Breast epithelium (tissue), 3 donors: Measurements from ENCODE around the gene EMC10.

ENCODE experiments used
- POLR2A ChIP-seq: fragments of 450-650 bp; IDR thresholded peaks from one replicate; pipeline ENCODE4 v1.6.1; 2016; ENCODE audit warnings: antibody characterized with exemption, mild to moderate bottlenecking, moderate library complexity
- TF ChIP-seq, protein P1 (sequence below), 3 donors: fragments of 450-650 bp; IDR thresholded peaks; one replicate each; pipeline ENCODE4 v1.5.1; 2016 to 2017; ENCODE audit warnings: antibody characterized with exemption in 3 of 3, mild to moderate bottlenecking in 3 of 3, moderate library complexity in 3 of 3

DNA sequence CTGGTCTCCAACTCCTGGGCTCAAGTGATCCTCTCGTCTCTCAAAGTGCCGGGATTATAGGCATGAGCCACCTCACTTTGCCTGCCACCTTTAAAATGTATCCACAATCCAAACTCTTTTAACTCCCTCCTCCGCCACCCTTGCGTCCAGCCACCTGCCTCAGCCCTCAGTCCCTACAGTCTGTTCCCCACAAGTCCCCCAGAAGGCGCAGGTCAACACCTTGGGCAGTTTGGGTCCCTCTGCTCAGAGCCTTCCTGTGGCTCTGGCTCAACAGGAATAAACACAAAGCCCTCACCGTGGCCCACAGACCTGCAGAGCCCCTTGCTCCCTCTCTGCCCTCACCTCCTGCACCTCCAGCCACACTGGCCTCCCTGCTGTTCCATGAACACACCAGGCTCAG is 7.5 kb upstream of the EMC10 start:
- TF ChIP-seq, protein P1, sequence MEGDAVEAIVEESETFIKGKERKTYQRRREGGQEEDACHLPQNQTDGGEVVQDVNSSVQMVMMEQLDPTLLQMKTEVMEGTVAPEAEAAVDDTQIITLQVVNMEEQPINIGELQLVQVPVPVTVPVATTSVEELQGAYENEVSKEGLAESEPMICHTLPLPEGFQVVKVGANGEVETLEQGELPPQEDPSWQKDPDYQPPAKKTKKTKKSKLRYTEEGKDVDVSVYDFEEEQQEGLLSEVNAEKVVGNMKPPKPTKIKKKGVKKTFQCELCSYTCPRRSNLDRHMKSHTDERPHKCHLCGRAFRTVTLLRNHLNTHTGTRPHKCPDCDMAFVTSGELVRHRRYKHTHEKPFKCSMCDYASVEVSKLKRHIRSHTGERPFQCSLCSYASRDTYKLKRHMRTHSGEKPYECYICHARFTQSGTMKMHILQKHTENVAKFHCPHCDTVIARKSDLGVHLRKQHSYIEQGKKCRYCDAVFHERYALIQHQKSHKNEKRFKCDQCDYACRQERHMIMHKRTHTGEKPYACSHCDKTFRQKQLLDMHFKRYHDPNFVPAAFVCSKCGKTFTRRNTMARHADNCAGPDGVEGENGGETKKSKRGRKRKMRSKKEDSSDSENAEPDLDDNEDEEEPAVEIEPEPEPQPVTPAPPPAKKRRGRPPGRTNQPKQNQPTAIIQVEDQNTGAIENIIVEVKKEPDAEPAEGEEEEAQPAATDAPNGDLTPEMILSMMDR (IDR thresholded peaks at IDR 0.05), result no peak
- no peak for TF ChIP-seq POLR2A
